Mucosa of descending colon (tissue), 3 donors: ENCODE data around the gene HES6. TPM values are rescaled to one million over a fixed set of nuclear protein-coding genes. Genes with fewer than 3 reads are reported as not detected.

ENCODE experiments used
- ATAC-seq: fragments of 200-7000 bp; cut with Tn5 transposase; one replicate; pipeline ENCODE4 v1.9.1; 2020; ENCODE audit warnings: mild to moderate bottlenecking, moderate library complexity
- DNase-seq, 3 donors: peaks; one replicate each; pipeline ENCODE4 v3.0.0-alpha.2; 2020
- H3K36me3 ChIP-seq: fragments of 200-600 bp; one replicate; pipeline ENCODE4 v1.8.0; 2021; ENCODE audit warnings: low read depth, mild to moderate bottlenecking
- H3K4me1 ChIP-seq: fragments of 200-600 bp; one replicate; pipeline ENCODE4 v1.8.0; 2021; ENCODE audit warnings: low read depth, mild to moderate bottlenecking
- H3K4me3 ChIP-seq: fragments of 200-600 bp; one replicate; pipeline ENCODE4 v1.8.0; 2021; ENCODE audit warnings: mild to moderate bottlenecking
- H3K9me3 ChIP-seq: fragments of 200-600 bp; one replicate; pipeline ENCODE4 v1.8.0; 2021; ENCODE audit warnings: mild to moderate bottlenecking
- intact Hi-C, 2 donors: fragments of 100-400 bp; cut with DNase I in 1 of 2; cut with micrococcal nuclease in 1 of 2; formaldehyde crosslinking; loops; one replicate each; pipeline versions ENCODE4 v1.11.0 to v1.11.1; 2022; cut with DNase I, micrococcal nuclease
- total RNA-seq, 3 donors: library from RNA; stranded (reverse); fragmentation: NEBNext Ultra II Directional in 2 of 3; extraction: Animal tissue kit (Norgen Biotek cat#: 25700) in 2 of 3; gene quantifications; one replicate each; pipeline versions ENCODE4 v1.2.1 to v1.2.4, GENCODE V29; 2021 to 2023
- TF ChIP-seq, protein P1 (sequence below): fragments of 200-600 bp; IDR thresholded peaks from one replicate; pipeline ENCODE4 v1.8.0; 2022; ENCODE audit warnings: antibody characterized with exemption, mild to moderate bottlenecking
- donor health status: DM: no; HTN: no; CAD: no; lungs with moderate emphysema.
- donor health status: DM: no; HTN: no; CAD: no.
- donor health status: DM: no; HTN: yes; CAD: no.

The HES6 gene
- total RNA-seq, 3 donors from 2014 or later = 21.9 to 63.5 (median 25.7) TPM

- TF ChIP-seq, protein P1, sequence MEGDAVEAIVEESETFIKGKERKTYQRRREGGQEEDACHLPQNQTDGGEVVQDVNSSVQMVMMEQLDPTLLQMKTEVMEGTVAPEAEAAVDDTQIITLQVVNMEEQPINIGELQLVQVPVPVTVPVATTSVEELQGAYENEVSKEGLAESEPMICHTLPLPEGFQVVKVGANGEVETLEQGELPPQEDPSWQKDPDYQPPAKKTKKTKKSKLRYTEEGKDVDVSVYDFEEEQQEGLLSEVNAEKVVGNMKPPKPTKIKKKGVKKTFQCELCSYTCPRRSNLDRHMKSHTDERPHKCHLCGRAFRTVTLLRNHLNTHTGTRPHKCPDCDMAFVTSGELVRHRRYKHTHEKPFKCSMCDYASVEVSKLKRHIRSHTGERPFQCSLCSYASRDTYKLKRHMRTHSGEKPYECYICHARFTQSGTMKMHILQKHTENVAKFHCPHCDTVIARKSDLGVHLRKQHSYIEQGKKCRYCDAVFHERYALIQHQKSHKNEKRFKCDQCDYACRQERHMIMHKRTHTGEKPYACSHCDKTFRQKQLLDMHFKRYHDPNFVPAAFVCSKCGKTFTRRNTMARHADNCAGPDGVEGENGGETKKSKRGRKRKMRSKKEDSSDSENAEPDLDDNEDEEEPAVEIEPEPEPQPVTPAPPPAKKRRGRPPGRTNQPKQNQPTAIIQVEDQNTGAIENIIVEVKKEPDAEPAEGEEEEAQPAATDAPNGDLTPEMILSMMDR = no peak
- intact Hi-C loops = loop anchor here (10.0 kb wide), 2 partner anchors 75 to 405 kb away; partner anchors contain the start of gene RAMP1 (in 1 of the 2)
- H3K4me1 ChIP-seq = peaks cover 11% of the 10 kb centered on the region
- ATAC-seq (peak; percentile 14), DNase-seq (peak in 2 of 3 donors; percentile 44 to 58)
- no peaks in the 10 kb centered on the region for H3K9me3 ChIP-seq
- H3K4me3 ChIP-seq = no peak overlapping the region
- peaks cover 10% of the 10 kb centered on the region for H3K36me3 ChIP-seq
These were observed 19.5 kb upstream of the HES6 start for GRCh38 chr2:238259061-238260020.

GRCh38 chr2:238257786-238258700 is 18.2 kb upstream of the HES6 start:
- H3K4me1 ChIP-seq = peaks cover 3% of the 10 kb centered on the region
- ATAC-seq (no peak), DNase-seq (no peak)
- peaks cover 10% of the 10 kb centered on the region for H3K36me3 ChIP-seq
- TF ChIP-seq, protein P1 = no peak
- intact Hi-C loops = loop anchor here (10.0 kb wide), 2 partner anchors 77 to 403 kb away; partner anchors contain the start of gene RAMP1 (in 1 of the 2)
- no peaks in the 10 kb centered on the region for H3K9me3 ChIP-seq
- no peak overlapping the region for H3K4me3 ChIP-seq

DNA sequence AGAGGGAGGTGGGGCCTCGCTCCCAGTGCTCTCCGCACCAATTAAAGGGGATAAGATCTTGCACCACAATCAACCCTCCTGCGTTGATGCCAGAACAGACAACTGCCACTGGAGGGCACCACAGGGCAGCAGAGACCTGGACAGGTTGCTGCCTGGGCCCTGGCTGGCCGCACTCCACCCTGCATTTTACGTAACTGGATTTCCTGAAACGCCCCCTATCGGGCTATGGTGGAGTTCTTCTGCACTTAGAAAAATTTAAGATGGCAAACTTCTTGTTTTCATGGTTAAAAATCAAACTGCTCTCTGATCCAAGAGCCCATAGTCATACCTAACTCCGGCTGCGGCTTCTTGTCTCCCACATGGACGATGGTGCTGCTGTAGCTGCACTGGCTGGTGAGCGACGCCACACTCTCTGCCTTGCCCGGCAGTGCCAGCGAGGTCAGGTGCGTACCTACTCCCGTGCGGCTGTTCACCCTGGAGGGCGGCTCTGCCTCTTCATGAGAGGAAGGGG is 16.8 kb upstream of the HES6 start:
- ATAC-seq (peak; percentile 94), DNase-seq (peak; percentile 88 to 92 (median 89))
- H3K9me3 ChIP-seq = no peaks in the 10 kb centered on the region
- intact Hi-C loops = loop anchor here (10.0 kb wide), 2 partner anchors 78 to 402 kb away; partner anchors contain the start of gene RAMP1 (in 1 of the 2)
- H3K36me3 ChIP-seq = peaks cover 14% of the 10 kb centered on the region
- H3K4me3 ChIP-seq = no peak overlapping the region
- TF ChIP-seq, protein P1 = peak; percentile 71
- no peaks in the 10 kb centered on the region for H3K4me1 ChIP-seq

- TF ChIP-seq, protein P1 = no peak
- DNase-seq (peak in 1 of 3 donors; percentile 10), ATAC-seq (no peak)
- Histone ChIP-seq H3K9me3 (no peaks in the 10 kb centered on the region), H3K4me3 (no peak overlapping the region), H3K36me3 (peaks cover 14% of the 10 kb centered on the region), H3K4me1 (no peaks in the 10 kb centered on the region)
- intact Hi-C loops = loop anchor here (10.0 kb wide), 2 partner anchors 79 to 401 kb away; partner anchors contain the start of gene RAMP1 (in 1 of the 2)
These were observed 16.3 kb upstream of the HES6 start for GRCh38 chr2:238256111-238256510.

- TF ChIP-seq, protein P1 = no peak
- H3K4me3 ChIP-seq = no peak overlapping the region
- no peak for DNase-seq
- intact Hi-C loops = loop anchor here (10.0 kb wide), 2 partner anchors 79 to 401 kb away; partner anchors contain the start of gene RAMP1 (in 1 of the 2)
- H3K36me3 ChIP-seq = peaks cover 14% of the 10 kb centered on the region
- H3K4me1 ChIP-seq = no peaks in the 10 kb centered on the region
- H3K9me3 ChIP-seq = no peaks in the 10 kb centered on the region
- no peak for ATAC-seq
These were observed 15.8 kb upstream of the HES6 start for GRCh38 chr2:238255636-238256035.
